GM19099 (cell line): ENCODE data around the gene POLR3E.

Source experiments
- POLR2A ChIP-seq: IDR thresholded peaks from 3 replicates; pipeline ENCODE4 v1.6.1; 2011; ENCODE audit warnings: low read depth; ENCODE audit not compliant: insufficient read length; ENCODE audit errors: extremely low read depth

The POLR3E gene

DNA sequence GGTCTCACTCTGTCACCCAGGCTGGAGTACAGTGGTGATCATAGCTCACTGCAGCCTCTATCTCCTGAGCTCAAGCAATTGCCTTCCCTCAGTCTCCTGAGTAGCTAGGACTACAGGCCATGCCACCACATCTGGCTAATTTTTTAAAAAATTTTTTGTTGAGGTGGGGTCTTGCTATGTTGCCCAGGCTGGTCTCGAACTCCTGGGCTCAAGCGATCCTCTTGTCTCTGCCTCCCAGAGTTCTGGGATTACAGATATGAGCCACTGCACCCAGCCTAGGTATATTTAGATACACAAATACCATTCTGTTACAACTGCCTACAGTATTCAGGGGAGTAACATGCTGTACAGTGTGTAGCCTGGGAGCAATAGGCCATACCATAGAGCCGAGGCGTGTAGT lies 14.3 kb downstream of the POLR3E start:
- TF ChIP-seq POLR2A: no peak

DNA sequence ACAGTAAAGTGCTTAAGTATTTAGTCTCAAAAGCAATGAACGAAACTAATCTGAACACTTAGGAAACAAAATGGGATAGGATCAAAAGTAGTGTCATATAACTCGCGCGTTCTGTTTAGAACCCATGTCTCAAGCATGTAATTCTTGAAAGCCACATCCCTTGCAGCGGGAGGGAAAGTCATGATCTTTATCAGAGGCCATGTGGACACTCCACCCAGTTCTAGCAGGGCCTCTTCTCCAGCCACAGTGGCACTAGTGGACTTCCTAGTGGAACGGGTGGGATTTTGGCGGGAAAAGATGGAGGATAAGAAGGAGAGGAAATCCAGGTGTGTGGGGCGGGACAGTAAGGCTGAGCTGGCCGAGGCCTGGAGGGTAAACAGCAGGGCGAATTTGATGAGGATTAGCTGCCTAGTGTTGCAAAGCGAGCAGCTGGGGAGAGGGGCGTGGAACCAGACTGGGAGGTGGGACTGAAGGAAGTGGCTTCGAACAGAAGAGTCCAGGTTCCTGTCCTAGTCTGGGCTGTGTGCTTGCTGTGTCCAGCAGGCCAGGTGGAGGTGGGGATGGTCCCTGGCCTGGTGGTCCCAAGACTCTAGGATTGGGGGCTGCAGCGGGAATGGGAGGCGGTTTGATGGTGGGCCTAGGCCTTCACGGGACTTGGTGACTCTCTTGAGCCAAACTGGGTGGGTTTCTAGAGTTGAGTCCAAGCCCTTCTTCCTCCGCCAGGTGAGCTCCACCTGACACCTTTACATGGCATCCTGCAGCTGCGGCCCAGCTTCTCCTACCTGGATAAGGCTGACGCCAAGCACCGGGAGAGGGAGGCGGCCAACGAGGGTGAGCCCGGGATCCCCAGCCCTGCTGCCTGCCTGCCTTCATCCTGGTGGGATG lies 15.9 kb downstream of the POLR3E start:
- TF ChIP-seq POLR2A: no peak

DNA sequence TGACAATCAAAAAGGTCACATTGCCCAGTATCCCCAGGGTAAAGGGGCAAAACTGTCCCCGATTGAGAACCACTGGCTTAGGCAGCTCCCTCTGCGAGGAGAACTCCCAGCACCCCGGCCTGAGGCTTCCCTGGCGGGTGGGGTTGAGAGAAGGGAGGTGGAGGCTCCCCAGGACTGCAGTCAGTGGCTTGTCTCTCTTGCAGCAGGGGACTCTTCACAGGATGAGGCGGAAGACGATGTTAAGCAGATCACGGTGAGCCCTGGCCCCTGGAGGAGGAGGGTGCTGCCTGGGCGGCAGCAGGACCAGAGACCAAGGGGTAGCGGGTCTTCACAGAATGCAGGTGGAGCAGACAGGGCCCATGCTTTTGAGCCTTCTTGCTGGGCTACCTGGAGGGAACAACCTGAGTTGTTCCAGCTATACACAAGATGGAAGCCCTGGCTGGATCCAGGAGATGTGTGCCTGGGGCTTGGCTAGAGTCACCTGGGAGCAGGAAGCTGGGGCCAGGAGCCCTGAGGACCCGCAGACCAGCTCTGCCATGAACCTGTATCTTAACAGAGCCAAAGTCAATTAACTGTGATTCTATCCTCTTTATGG lies 16.8 kb downstream of the POLR3E start:
- no peak for TF ChIP-seq POLR2A

GRCh38 chr16:22314661-22315626 lies 17.7 kb downstream of the POLR3E start:
- TF ChIP-seq POLR2A: no peak

DNA sequence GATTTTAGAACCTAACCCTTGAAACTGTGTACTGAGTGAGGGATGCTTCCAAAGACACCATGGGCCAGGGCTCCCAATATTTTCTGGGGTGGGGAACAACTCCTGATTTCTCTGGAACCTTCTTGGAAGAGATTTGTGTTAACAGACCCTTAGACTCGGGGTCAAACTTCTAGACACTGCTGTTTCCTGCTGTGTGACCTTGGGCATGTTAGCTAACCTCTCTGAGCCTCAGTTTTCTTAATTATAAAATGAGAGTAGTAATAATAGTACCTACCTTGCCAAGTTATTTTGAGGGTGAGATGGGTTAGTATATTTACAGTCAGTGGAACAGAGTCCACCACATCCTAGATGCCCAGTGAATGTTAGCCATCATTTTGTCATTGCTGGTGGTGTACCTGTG lies 18.8 kb downstream of the POLR3E start:
- TF ChIP-seq POLR2A: no peak

GRCh38 chr16:22316411-22316811 lies 19.2 kb downstream of the POLR3E start:
- no peak for TF ChIP-seq POLR2A

GRCh38 chr16:22317001-22317530 lies 19.9 kb downstream of the POLR3E start:
- no peak for TF ChIP-seq POLR2A

DNA sequence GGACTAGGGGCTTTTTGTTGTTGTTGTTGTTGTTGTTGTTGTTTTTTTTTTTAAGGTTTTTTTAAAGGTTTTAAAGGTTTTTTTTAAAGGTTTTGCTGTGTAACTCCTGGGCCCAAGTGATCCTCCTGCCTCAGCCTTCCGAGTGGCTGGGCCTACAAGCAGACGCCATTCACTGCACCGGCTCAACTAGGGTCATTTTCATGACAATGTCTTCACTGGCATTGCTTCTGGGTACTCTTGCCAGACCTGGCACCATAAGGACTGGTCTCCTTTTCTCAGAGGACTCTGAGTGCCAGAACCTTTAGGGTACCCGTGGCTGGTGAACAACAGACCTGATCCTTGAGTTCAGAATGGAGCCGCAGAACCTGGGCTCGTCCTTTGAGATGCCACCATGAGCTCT lies 20.4 kb downstream of the POLR3E start:
- TF ChIP-seq POLR2A: no peak

DNA sequence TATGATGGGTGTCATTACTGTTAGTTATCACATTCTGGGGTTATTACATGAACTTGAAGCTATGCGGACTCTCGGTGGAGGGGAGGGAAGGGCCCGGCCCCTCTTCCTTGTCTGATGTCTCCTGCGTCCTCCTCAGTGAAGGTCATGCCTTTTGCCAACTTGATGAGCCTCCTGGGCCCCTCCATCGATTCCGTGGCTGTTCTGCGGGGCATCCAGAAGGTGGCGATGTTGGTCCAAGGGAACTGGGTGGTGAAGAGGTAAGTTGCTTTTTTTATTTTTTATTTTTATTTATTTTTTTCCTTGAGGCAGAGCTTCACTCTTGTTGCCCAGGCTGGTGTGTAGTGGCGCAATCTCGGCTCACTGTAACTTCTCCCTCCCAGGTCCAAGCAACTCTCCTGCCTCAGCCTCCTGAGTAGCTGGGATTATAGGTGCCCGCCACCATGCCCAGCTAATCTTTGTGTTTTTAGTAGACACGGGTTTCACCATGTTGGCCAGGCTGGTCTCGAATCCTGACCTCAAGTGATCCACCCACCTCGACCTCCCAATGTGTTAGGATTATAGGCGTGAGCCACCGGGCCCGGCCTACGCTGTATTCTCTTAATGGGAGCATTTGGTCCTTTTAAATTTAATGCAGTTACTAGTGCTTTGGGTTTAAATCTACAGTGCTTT lies 21.6 kb downstream of the POLR3E start:
- TF ChIP-seq POLR2A: no peak

DNA sequence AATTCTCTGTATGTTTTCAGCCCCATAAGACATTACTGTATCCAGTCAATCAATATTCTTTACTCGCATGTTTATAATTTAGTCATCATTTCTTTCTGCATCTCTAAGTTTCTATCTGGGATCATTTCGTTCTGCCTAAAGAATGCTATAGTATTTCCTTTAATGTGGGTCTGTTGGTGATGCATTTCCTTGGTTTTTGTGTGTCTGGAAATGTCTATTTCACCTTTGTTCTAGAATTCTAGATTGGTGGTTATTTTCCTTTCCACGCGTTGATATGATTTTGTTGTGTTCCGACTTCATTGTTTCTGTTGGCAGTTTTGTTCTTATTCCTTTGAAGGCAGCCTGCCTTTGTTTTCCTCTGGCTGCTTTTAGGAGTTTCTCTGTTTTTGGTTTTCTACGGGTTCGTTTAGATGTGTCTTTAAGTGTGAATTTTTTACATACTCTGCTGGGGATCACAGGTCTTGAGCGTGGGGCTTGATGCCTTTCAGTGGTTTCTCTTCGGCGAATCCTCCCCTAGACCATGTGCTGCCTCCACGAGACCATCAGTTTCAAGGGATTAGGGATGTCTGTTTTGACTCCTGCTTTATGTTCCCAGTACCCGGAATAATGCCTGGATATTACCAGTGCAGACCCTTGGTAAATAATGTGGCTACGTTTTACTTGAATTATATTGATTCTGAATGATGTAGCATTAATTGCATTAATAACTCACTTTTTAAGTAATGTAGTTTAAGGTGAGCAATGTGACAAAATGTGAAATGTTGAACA lies 23.5 kb downstream of the POLR3E start:
- no peak for TF ChIP-seq POLR2A

GRCh38 chr16:22321340-22322001 lies 24.3 kb downstream of the POLR3E start:
- TF ChIP-seq POLR2A: no peak

GRCh38 chr16:22322021-22322471 lies 24.8 kb downstream of the POLR3E start:
- no peak for TF ChIP-seq POLR2A

DNA sequence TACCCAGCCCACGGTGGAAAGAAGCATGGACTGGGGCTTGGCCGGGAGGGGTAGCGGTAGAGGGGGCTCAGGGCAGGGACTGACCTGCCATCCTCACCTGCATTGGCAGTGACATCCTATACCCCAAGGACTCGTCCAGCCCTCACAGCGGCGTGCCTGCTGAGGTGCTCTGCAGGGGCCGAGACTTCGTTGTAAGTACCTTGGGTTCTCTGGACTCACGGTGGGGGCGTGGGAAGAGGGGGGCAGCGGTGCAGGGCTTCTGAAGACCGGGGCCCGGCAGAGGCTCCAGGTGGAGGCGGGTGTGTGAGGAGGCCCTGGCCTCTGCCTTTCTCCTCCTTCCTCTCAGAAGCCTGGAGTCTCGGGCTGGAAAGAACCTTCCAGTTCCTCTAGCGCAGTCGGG lies 25.5 kb downstream of the POLR3E start:
- no peak for TF ChIP-seq POLR2A

GRCh38 chr16:22323173-22323958 lies 26.2 kb downstream of the POLR3E start:
- no peak for TF ChIP-seq POLR2A
